ENCODE results near the gene GHSR.

The GHSR gene

GRCh38 chr3:172444821-172445220 is 3.4 kb downstream of the GHSR start:
- ChIA-PET CTCF (interaction anchor here (1.6 kb wide), 1 partner anchor 16 kb away, joined by 5 read pairs; no protein-coding TSS in a partner anchor), POLR2A (no interaction called here)
- no peak for DNase-seq (ENCODE audit: extremely low spot score)
- TF ChIP-seq FOXK2 (IDR thresholded peaks at IDR 0.05) (no peak), ELF4 (IDR thresholded peaks at IDR 0.05) (no peak), ZNF384 (IDR thresholded peaks at IDR 0.05) (no peak), TARDBP (IDR thresholded peaks at IDR 0.05) (no peak), L3MBTL2 (conservative IDR thresholded peaks at IDR 0.05) (no peak), NFRKB (IDR thresholded peaks at IDR 0.05) (no peak), BHLHE40 (IDR thresholded peaks at IDR 0.05; ENCODE audit: borderline replicate concordance) (no peak), FOXA1 (IDR thresholded peaks at IDR 0.05) (no peak), LEF1 (IDR thresholded peaks at IDR 0.05; ENCODE audit: borderline replicate concordance) (no peak), ARNT (IDR thresholded peaks at IDR 0.05) (no peak), FOXM1 (IDR thresholded peaks at IDR 0.05; ENCODE audit: borderline replicate concordance) (no peak), HDGF (IDR thresholded peaks at IDR 0.05; ENCODE audit: borderline replicate concordance) (no peak), PKNOX1 (IDR thresholded peaks at IDR 0.05) (no peak), SP1 (IDR thresholded peaks at IDR 0.05) (no peak), SUZ12 (IDR thresholded peaks at IDR 0.05) (no peak), CTBP1 (IDR thresholded peaks at IDR 0.05; ENCODE audit: borderline replicate concordance) (no peak)

DNA sequence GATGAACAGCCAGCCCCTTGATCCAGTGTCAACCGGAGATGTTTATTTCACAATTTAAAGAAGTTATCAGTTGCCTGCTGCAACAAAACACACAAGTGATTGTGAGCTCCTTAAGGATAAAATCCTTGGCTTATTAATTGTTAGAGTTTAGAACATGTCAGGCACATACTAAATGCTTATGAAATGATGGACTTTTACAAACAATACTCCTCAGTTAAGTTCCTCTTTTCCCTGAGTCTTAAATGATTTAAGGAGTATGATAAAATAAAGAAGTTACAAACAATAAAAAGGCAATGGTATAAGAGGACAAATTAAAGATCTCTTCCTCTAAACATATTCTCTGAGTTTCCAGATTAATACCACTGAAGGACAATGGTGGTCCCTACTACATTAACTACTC is 5.7 kb downstream of the GHSR start:
- no peak for TF ChIP-seq BHLHE40 (IDR thresholded peaks at IDR 0.05; ENCODE audit: borderline replicate concordance)
- no peak for DNase-seq (ENCODE audit: extremely low spot score)
- POLR2A ChIA-PET: no interaction called here
- CTCF ChIA-PET: no interaction called here

GRCh38 chr3:172441581-172441980 is 6.7 kb downstream of the GHSR start:
- TF ChIP-seq CTBP1 (IDR thresholded peaks at IDR 0.05; ENCODE audit: borderline replicate concordance) (no peak), FOXM1 (IDR thresholded peaks at IDR 0.05; ENCODE audit: borderline replicate concordance) (no peak), FOXK2 (IDR thresholded peaks at IDR 0.05) (no peak), BHLHE40 (IDR thresholded peaks at IDR 0.05; ENCODE audit: borderline replicate concordance) (no peak), ARNT (IDR thresholded peaks at IDR 0.05) (no peak), L3MBTL2 (conservative IDR thresholded peaks at IDR 0.05) (no peak), SP1 (IDR thresholded peaks at IDR 0.05) (no peak), ELF4 (IDR thresholded peaks at IDR 0.05) (no peak)
- POLR2A ChIA-PET: no interaction called here
- CTCF ChIA-PET: no interaction called here
- no peak for DNase-seq (ENCODE audit: extremely low spot score)

GRCh38 chr3:172438186-172438585 is 10.1 kb downstream of the GHSR start:
- no peak for DNase-seq (ENCODE audit: extremely low spot score)
- POLR2A ChIA-PET: no interaction called here
- TF ChIP-seq ELF4 (IDR thresholded peaks at IDR 0.05) (no peak), LEF1 (IDR thresholded peaks at IDR 0.05; ENCODE audit: borderline replicate concordance) (no peak), BHLHE40 (IDR thresholded peaks at IDR 0.05; ENCODE audit: borderline replicate concordance) (no peak), NFRKB (IDR thresholded peaks at IDR 0.05) (no peak), FOXA1 (IDR thresholded peaks at IDR 0.05) (no peak), ARNT (IDR thresholded peaks at IDR 0.05) (no peak), PKNOX1 (IDR thresholded peaks at IDR 0.05) (no peak), L3MBTL2 (conservative IDR thresholded peaks at IDR 0.05) (no peak), HDGF (IDR thresholded peaks at IDR 0.05; ENCODE audit: borderline replicate concordance) (no peak), TARDBP (IDR thresholded peaks at IDR 0.05) (no peak), CTBP1 (IDR thresholded peaks at IDR 0.05; ENCODE audit: borderline replicate concordance) (no peak)
- CTCF ChIA-PET: no interaction called here

DNA sequence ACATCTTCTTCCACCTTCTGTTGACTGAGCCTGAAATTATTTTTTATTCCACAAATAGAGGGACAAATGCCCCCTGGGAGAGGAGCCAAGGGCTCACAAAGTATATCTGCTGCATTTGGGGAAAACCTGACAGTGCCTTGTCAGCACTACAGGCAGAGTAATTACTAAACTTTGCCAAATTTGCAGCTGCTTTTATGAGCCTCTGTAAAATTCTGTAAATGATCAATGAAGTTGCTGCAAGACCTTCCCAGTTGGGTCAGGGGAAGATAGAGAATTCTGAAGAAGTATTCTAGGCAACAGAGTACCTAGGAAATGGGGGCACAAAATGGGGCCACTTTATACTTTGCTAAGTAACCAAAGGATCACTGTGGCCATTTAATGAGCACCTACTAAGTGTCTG is 10.5 kb downstream of the GHSR start:
- DNase-seq (ENCODE audit: extremely low spot score): no peak
- POLR2A ChIA-PET: no interaction called here
- no peak for TF ChIP-seq ARNT (IDR thresholded peaks at IDR 0.05)
- TF ChIP-seq FOXA1 (IDR thresholded peaks at IDR 0.05): no peak
- no peak for TF ChIP-seq HDGF (IDR thresholded peaks at IDR 0.05; ENCODE audit: borderline replicate concordance)
- no peak for TF ChIP-seq NFRKB (IDR thresholded peaks at IDR 0.05)
- TF ChIP-seq FOXM1 (IDR thresholded peaks at IDR 0.05; ENCODE audit: borderline replicate concordance): no peak
- TF ChIP-seq TARDBP (IDR thresholded peaks at IDR 0.05): no peak

DNA sequence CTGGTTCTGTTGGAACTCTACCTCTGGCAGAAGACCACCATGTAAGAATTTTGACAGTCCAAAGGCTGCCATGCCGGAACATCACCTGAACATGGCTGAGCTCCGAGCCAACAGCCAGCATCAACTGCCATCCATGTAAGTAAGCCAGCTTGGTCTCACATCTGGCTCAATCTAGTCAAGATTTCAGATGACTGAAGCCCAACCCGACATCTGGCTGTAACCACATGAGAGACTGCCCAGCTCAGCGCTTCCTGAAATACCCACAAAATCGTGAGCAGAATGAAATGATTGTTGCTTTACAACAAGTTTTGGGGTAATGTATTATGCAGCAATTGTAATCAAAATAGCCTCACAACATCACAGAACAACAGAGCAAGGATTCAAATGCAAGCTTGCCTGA is 32.9 kb downstream of the GHSR start:
- no peak for TF ChIP-seq NFRKB (IDR thresholded peaks at IDR 0.05)
- TF ChIP-seq FOXM1 (IDR thresholded peaks at IDR 0.05; ENCODE audit: borderline replicate concordance): no peak
- no peak for TF ChIP-seq ZNF384 (IDR thresholded peaks at IDR 0.05)
- TF ChIP-seq TARDBP (IDR thresholded peaks at IDR 0.05): no peak
- no peak for DNase-seq (ENCODE audit: extremely low spot score)
- POLR2A ChIA-PET: no interaction called here
- CTCF ChIA-PET: no interaction called here

More for the DNA sequence above, 10.5 kb downstream of the GHSR start:
- CTCF ChIA-PET: no interaction called here

DNA sequence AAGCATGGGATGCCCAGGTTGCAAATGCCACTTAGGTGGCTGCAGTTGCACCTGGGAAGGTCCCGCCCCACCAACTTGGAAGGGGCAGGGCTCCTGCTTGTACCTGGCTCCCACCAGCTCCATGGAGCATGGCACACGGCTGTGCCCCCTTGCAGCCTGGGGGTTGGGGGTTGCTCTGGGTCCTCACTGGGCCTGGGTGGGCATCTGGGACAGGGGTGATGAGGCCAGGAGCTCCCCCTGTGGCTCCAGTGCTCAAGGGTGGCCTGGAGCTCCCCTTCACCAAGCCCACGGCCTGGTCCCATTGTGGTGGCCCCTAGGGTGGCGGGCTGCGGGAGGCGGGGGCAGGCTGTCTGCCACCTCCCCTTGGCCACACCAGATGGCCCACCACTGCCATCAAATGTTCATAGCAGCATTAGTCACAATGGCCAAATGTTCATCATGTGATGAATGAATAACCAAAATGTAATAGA is 36.7 kb downstream of the GHSR start:
- no peak for DNase-seq (ENCODE audit: extremely low spot score)
- CTCF ChIA-PET: interaction anchor here (0.5 kb wide), 1 partner anchor 11 kb away, joined by 3 read pairs; no protein-coding TSS in a partner anchor
- POLR2A ChIA-PET: no interaction called here
- TF ChIP-seq L3MBTL2 (conservative IDR thresholded peaks at IDR 0.05): no peak
- TF ChIP-seq ARNT (IDR thresholded peaks at IDR 0.05): no peak
- TF ChIP-seq FOXM1 (IDR thresholded peaks at IDR 0.05; ENCODE audit: borderline replicate concordance): no peak
- TF ChIP-seq SUZ12 (IDR thresholded peaks at IDR 0.05): no peak
- TF ChIP-seq ZNF384 (IDR thresholded peaks at IDR 0.05): no peak
- TF ChIP-seq TARDBP (IDR thresholded peaks at IDR 0.05): no peak
- TF ChIP-seq PKNOX1 (IDR thresholded peaks at IDR 0.05): no peak
- no peak for TF ChIP-seq FOXK2 (IDR thresholded peaks at IDR 0.05)
- no peak for TF ChIP-seq LEF1 (IDR thresholded peaks at IDR 0.05; ENCODE audit: borderline replicate concordance)
- TF ChIP-seq SP1 (IDR thresholded peaks at IDR 0.05): no peak
- no peak for TF ChIP-seq HDGF (IDR thresholded peaks at IDR 0.05; ENCODE audit: borderline replicate concordance)
- TF ChIP-seq CTBP1 (IDR thresholded peaks at IDR 0.05; ENCODE audit: borderline replicate concordance): no peak
- no peak for TF ChIP-seq FOXA1 (IDR thresholded peaks at IDR 0.05)
- no peak for TF ChIP-seq BHLHE40 (IDR thresholded peaks at IDR 0.05; ENCODE audit: borderline replicate concordance)
- TF ChIP-seq ELF4 (IDR thresholded peaks at IDR 0.05): no peak
- TF ChIP-seq NFRKB (IDR thresholded peaks at IDR 0.05): no peak
